Prostate gland (tissue), 2 donors: ENCODE measurements around the gene CYB5B.

Experiments
- CTCF ChIP-seq, 4 experiments: fragments of 200-600 bp in 2 of 4; fragments of 450-650 bp in 2 of 4; sonication (generic) in 2 of 4; IDR thresholded peaks; 1 replicate in 3 of 4; 2 replicates in 1 of 4; pipeline ENCODE4 v1.5.1; 2016 to 2019; ENCODE audit warnings: antibody characterized with exemption in 4 of 4, mild to moderate bottlenecking in 2 of 4, moderate library complexity in 2 of 4
- POLR2A ChIP-seq: fragments of 450-650 bp; IDR thresholded peaks from one replicate; pipeline ENCODE4 v1.6.1; 2016; ENCODE audit warnings: antibody characterized with exemption, mild to moderate bottlenecking
- POLR2AphosphoS5 ChIP-seq: sonication (generic); formaldehyde crosslinking; IDR thresholded peaks from one replicate; pipeline ENCODE4 v1.6.1; 2017; ENCODE audit warnings: antibody characterized with exemption

DNA sequence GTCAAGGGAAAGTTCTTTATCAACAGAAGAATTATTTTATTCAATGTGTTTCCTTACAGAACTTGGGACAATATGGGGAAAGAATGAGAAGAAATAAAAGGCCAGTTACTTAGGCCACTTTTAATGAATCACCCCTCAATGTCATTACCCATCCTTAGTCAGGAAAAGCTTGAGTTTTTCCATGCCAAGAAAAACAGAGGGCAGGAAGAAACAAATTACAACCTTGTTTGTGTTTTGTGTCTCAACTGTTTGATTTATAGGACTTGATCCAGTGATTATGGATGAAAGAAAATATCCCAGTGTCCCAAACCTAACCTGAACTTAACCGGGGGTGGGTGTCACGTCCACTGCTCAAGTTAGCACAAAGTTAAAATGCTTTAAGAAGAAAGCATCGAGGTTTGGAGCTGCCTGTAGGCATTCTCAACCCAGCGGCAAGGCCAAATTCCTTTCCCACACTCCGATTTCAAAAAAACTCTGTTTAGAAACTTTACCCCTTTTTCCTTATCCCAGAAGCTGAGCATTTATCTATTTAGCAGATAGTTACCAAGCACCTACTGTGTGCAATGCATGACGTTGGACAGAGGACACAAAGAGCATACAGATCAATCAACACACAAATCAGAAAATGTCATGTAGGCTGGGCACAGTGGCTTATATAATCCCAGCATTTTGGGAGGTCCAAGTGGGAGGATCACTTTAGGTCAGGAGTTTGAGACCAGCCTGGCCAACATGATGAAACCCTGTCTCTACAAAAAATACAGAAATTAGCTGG is 14.0 kb upstream of the CYB5B start:
- TF ChIP-seq CTCF (IDR thresholded peaks at IDR 0.05) = no peak
- no peak for TF ChIP-seq POLR2A
- TF ChIP-seq POLR2AphosphoS5 = peak; percentile 46
